GM18870 (cell line): ENCODE results near the gene PPP6R3.

ENCODE experiments used
- ATAC-seq: cut with Tn5 transposase; IDR thresholded peaks from one replicate; pipeline ENCODE4 v1.9.1; 2021; ENCODE audit warnings: moderate library complexity; ENCODE audit not compliant: unreplicated experiment

Gene PPP6R3

GRCh38 chr11:68488623-68489022 is 28.1 kb downstream of the PPP6R3 start:
- ATAC-seq = no peak

- no peak for ATAC-seq
Measured at GRCh38 chr11:68495220-68495729, 34.7 kb downstream of the PPP6R3 start.

- ATAC-seq = no peak
Measured at GRCh38 chr11:68495872-68496271, 35.3 kb downstream of the PPP6R3 start.

- no peak for ATAC-seq
Measured at GRCh38 chr11:68497761-68498160, 37.2 kb downstream of the PPP6R3 start.

- no peak for ATAC-seq
Measured at GRCh38 chr11:68498321-68498720, 37.8 kb downstream of the PPP6R3 start.

GRCh38 chr11:68498903-68499883 is 38.6 kb downstream of the PPP6R3 start:
- ATAC-seq = no peak

GRCh38 chr11:68500206-68500605 is 39.7 kb downstream of the PPP6R3 start:
- ATAC-seq = no peak

GRCh38 chr11:68501813-68502212 is 41.3 kb downstream of the PPP6R3 start:
- ATAC-seq = no peak

GRCh38 chr11:68503251-68503687 is 42.7 kb downstream of the PPP6R3 start:
- no peak for ATAC-seq

- ATAC-seq = no peak
Measured at GRCh38 chr11:68503792-68504191, 43.2 kb downstream of the PPP6R3 start.

GRCh38 chr11:68504432-68505066 is 44.0 kb downstream of the PPP6R3 start:
- no peak for ATAC-seq

GRCh38 chr11:68505596-68505995 is 45.0 kb downstream of the PPP6R3 start:
- ATAC-seq = no peak

- no peak for ATAC-seq
Measured at GRCh38 chr11:68506908-68507307, 46.4 kb downstream of the PPP6R3 start.

GRCh38 chr11:68508425-68508824 is 47.9 kb downstream of the PPP6R3 start:
- no peak for ATAC-seq

GRCh38 chr11:68509066-68509465 is 48.5 kb downstream of the PPP6R3 start:
- no peak for ATAC-seq

- ATAC-seq = no peak
Measured at GRCh38 chr11:68513930-68514487, 53.5 kb downstream of the PPP6R3 start.

- no peak for ATAC-seq
Measured at GRCh38 chr11:68517121-68517741, 56.7 kb downstream of the PPP6R3 start.

- no peak for ATAC-seq
Measured at GRCh38 chr11:68518191-68518590, 57.6 kb downstream of the PPP6R3 start.

- ATAC-seq = no peak
Measured at GRCh38 chr11:68521969-68522652, 61.6 kb downstream of the PPP6R3 start.

- ATAC-seq = no peak
Measured at GRCh38 chr11:68523033-68523432, 62.5 kb downstream of the PPP6R3 start.
